DOHH2 (cell line): ENCODE measurements around the gene DNASE2B.

Experiments
- H3F3A ChIP-seq: fragments of 200-600 bp; sonication (generic), shearing (Covaris generic); 2 replicates; pipeline ENCODE4 v1.6.0; 2016; ENCODE audit warnings: antibody characterized with exemption, mild to moderate bottlenecking; ENCODE audit not compliant: control insufficient read depth, insufficient read depth
- H3K27ac ChIP-seq: fragments of 200-600 bp; sonication (generic); 2 replicates; pipeline ENCODE4 v1.5.1; 2014; ENCODE audit warnings: low read depth, mild to moderate bottlenecking, low read length, moderate library complexity
- H3K27me3 ChIP-seq: fragments of 200-600 bp; sonication (generic); 2 replicates; pipeline ENCODE4 v1.6.1; 2014; ENCODE audit warnings: mild to moderate bottlenecking, low read length, mixed read lengths; ENCODE audit not compliant: control insufficient read depth
- H3K36me3 ChIP-seq: fragments of 200-600 bp; sonication (generic); 2 replicates; pipeline ENCODE4 v1.6.1; 2014; ENCODE audit warnings: mild to moderate bottlenecking, low read length, moderate library complexity, mixed read lengths; ENCODE audit not compliant: control insufficient read depth
- H3K4me1 ChIP-seq: fragments of 200-600 bp; sonication (generic); 2 replicates; pipeline ENCODE4 v1.6.1; 2014; ENCODE audit warnings: mild to moderate bottlenecking, low read length, mixed read lengths; ENCODE audit not compliant: control insufficient read depth
- H3K4me2 ChIP-seq: fragments of 200-600 bp; sonication (generic); 2 replicates; pipeline ENCODE4 v1.6.0; 2014; ENCODE audit warnings: mild to moderate bottlenecking, low read length, moderate library complexity
- H3K4me3 ChIP-seq: fragments of 200-600 bp; sonication (generic); 2 replicates; pipeline ENCODE4 v1.5.1; 2014; ENCODE audit warnings: mild to moderate bottlenecking, low read length, mixed read lengths
- H3K79me2 ChIP-seq: fragments of 200-600 bp; sonication (generic); 2 replicates; pipeline ENCODE4 v1.6.1; 2014; ENCODE audit warnings: mild to moderate bottlenecking, low read length, mixed read lengths; ENCODE audit not compliant: control insufficient read depth
- H3K9me2 ChIP-seq: fragments of 200-600 bp; sonication (generic); replicated peaks from 2 replicates; pipeline ENCODE4 v1.6.1; 2014; ENCODE audit warnings: mild to moderate bottlenecking, low read length, mixed read lengths; ENCODE audit not compliant: control insufficient read depth
- H3K9me3 ChIP-seq: fragments of 200-600 bp; sonication (generic); 2 replicates; pipeline ENCODE4 v1.6.1; 2014; ENCODE audit warnings: antibody characterized with exemption, low read length, mixed read lengths; ENCODE audit not compliant: control insufficient read depth, insufficient read depth
- H4K20me1 ChIP-seq: fragments of 200-600 bp; sonication (generic); 2 replicates; pipeline ENCODE4 v1.6.0; 2014; ENCODE audit warnings: low read depth, mild to moderate bottlenecking, antibody characterized with exemption, low read length, moderate library complexity; ENCODE audit not compliant: control insufficient read depth, insufficient read depth
- EZH2phosphoT487 ChIP-seq: fragments of 200-600 bp; sonication (generic); IDR thresholded peaks from 2 replicates; pipeline ENCODE4 v1.6.1; 2017; ENCODE audit warnings: borderline replicate concordance, mild to moderate bottlenecking, antibody characterized with exemption, low read length, moderate library complexity, mixed read lengths
- TF ChIP-seq, protein P1 (sequence below): fragments of 200-600 bp; sonication (generic); IDR thresholded peaks from one replicate; pipeline ENCODE4 v1.5.1; 2014; ENCODE audit warnings: antibody characterized with exemption, mild to moderate bottlenecking, low read depth, low read length; ENCODE audit not compliant: poor library complexity, severe bottlenecking

DNASE2B gene, protein sequence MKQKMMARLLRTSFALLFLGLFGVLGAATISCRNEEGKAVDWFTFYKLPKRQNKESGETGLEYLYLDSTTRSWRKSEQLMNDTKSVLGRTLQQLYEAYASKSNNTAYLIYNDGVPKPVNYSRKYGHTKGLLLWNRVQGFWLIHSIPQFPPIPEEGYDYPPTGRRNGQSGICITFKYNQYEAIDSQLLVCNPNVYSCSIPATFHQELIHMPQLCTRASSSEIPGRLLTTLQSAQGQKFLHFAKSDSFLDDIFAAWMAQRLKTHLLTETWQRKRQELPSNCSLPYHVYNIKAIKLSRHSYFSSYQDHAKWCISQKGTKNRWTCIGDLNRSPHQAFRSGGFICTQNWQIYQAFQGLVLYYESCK

DNA sequence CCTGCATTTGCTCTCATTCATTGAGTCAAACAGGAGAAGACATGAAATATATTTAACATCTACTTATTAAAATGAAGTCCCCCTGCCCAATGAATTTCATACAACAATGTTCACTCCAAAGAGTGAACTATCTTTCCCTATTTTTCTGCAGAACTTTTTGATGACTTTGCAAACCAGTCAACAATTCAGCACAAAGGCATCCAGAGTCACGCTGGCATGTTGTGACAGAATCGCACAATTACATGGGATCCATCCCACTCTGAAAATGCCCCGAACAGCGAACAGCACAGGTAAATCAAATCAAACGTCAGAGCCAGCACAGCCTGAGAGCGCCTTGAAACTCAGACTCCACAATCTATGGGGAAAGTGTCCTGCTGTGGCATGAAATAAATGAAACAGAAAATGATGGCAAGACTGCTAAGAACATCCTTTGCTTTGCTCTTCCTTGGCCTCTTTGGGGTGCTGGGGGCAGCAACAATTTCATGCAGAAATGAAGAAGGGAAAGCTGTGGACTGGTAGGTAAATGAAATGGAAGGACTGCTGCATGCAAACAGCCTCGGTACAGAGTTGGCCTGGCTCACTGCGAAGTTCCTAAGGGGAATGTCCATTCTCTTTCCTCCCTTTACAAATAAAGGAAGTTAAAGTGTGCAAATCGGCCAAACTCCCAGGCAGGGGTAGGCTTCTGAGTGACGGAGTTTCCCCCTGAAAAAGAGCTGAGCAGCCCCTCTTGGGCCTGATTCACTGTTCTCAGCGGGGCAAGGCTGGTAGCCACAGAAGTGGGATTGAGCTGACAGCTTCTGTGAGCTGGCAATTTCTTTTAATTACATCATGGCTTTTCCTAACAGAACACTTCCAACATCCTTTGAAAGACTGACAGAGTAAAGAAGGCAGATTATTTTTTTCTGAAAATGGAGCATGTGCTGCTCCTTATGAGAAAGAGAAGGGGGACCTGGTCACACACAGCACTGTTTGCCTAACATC, at the start of gene DNASE2B:
DNASE2B (plus strand) TSS at position 310 of the 981 bp plus-strand sequence; CDS start at position 391, 81 bp downstream.
- Histone ChIP-seq H3K4me1 (no peaks in the 10 kb centered on the region), H3K9me2 (no peaks in the 10 kb centered on the region), H3K4me2 (no peak within 1 kb of the TSS), H3K27ac (no peak within 1 kb of the TSS), H3K9me3 (no peaks in the 10 kb centered on the region), H3K36me3 (no peaks in the 10 kb centered on the region), H3K27me3 (no peaks in the 10 kb centered on the region), H3K4me3 (no peak within 1 kb of the TSS), H3F3A (no peaks in the 10 kb centered on the region), H4K20me1 (no peaks in the 10 kb centered on the region), H3K79me2 (no peaks in the 10 kb centered on the region)
- TF ChIP-seq EZH2phosphoT487: no peak
- TF ChIP-seq, protein P1, sequence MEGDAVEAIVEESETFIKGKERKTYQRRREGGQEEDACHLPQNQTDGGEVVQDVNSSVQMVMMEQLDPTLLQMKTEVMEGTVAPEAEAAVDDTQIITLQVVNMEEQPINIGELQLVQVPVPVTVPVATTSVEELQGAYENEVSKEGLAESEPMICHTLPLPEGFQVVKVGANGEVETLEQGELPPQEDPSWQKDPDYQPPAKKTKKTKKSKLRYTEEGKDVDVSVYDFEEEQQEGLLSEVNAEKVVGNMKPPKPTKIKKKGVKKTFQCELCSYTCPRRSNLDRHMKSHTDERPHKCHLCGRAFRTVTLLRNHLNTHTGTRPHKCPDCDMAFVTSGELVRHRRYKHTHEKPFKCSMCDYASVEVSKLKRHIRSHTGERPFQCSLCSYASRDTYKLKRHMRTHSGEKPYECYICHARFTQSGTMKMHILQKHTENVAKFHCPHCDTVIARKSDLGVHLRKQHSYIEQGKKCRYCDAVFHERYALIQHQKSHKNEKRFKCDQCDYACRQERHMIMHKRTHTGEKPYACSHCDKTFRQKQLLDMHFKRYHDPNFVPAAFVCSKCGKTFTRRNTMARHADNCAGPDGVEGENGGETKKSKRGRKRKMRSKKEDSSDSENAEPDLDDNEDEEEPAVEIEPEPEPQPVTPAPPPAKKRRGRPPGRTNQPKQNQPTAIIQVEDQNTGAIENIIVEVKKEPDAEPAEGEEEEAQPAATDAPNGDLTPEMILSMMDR: no peak

DNA sequence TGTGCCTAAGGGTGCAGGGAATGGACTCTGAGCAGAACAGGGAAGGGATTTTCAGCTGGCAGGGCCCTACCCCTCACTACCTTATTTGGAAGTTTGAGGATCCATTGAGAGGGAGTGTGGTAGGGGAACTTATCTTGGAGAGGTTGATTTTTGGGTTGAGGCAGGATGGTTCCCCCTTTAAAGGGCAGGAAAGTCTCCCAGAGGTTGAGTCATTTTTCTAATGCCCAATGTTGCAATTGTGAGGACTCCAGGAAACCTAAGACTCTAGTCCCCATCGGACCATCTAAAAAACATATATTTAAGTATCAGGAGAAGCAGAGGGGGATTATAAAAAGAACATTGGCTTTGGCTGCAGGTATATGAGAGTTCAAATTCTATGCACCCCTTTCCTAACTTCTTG, 49.5 kb upstream of the DNASE2B start:
- no peak overlapping the region for H3K27ac ChIP-seq
- no peak overlapping the region for H3K4me3 ChIP-seq
- no peaks in the 10 kb centered on the region for H3K27me3 ChIP-seq
- no peaks in the 10 kb centered on the region for H3K36me3 ChIP-seq
- TF ChIP-seq EZH2phosphoT487: no peak
- TF ChIP-seq, protein P1: no peak
- no peak overlapping the region for H3K4me2 ChIP-seq
- H4K20me1 ChIP-seq: no peaks in the 10 kb centered on the region
- no peaks in the 10 kb centered on the region for H3K79me2 ChIP-seq
- no peaks in the 10 kb centered on the region for H3K9me2 ChIP-seq
- no peaks in the 10 kb centered on the region for H3K4me1 ChIP-seq
- H3F3A ChIP-seq: no peaks in the 10 kb centered on the region
- H3K9me3 ChIP-seq: no peaks in the 10 kb centered on the region

DNA sequence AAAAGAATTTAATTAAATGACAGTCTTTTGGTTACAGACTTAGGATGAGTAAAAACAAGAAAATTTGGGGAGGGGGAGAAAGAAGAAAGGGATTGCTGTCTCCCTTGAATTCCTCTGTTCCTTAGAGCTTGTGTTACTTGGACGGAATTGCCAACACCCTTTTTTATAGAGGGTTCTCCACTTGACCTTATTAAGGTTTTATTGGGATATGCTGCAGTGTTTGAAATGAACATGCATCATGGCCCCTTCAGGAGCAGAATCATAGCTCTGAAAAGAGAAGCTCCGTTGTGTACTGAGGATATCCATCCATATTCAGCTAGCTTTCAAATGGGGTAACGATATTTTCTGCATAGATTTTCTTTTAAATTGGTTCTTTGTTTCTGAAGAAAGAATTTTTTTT, 48.2 kb upstream of the DNASE2B start:
- TF ChIP-seq, protein P1: no peak
- TF ChIP-seq EZH2phosphoT487: no peak
- no peaks in the 10 kb centered on the region for H3K27me3 ChIP-seq
- no peaks in the 10 kb centered on the region for H3K36me3 ChIP-seq
- H3K4me3 ChIP-seq: no peak overlapping the region
- H3K9me3 ChIP-seq: no peaks in the 10 kb centered on the region
- no peak overlapping the region for H3K4me2 ChIP-seq
- H3F3A ChIP-seq: no peaks in the 10 kb centered on the region
- H3K79me2 ChIP-seq: no peaks in the 10 kb centered on the region
- no peaks in the 10 kb centered on the region for H4K20me1 ChIP-seq
- no peaks in the 10 kb centered on the region for H3K9me2 ChIP-seq
- no peak overlapping the region for H3K27ac ChIP-seq
- no peaks in the 10 kb centered on the region for H3K4me1 ChIP-seq
